ENCODE measurements around the gene PRKAR2B.

PRKAR2B gene

DNA sequence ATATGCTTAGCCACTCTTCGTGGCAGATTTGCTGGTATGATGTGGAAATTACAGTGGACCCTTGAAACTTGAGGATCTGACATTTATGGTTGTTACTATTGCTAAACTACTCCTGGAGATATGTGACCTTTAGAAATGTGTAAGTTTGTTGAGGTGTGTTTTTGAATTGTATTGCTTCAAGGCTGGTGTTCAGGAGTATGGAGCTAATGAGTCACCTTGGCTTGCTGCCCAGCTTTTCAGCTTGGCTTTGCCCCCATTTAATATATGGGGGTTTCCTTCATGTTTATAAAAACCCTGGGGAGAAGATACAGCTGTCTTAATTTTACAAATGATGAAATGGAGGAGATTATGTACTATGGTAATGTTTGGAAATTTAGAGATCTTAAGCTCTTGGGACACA lies 135.9 kb downstream of the PRKAR2B start:
- in situ Hi-C loops (cut with HindIII; ENCODE audit: low pct_ligation_motif_present, low sequenced_read_pairs), result no loop called here
- no peaks in the 10 kb centered on the region for H3K27me3 ChIP-seq (replicated peaks)
- H3K27ac ChIP-seq, result no peak overlapping the region
- H3K4me3 ChIP-seq (ENCODE audit: low read depth, low read length), result no peak overlapping the region
- DNase-seq, result peak; percentile 62
- H3K36me3 ChIP-seq (replicated peaks), result peaks cover 23% of the 10 kb centered on the region
- TF ChIP-seq, protein P1, sequence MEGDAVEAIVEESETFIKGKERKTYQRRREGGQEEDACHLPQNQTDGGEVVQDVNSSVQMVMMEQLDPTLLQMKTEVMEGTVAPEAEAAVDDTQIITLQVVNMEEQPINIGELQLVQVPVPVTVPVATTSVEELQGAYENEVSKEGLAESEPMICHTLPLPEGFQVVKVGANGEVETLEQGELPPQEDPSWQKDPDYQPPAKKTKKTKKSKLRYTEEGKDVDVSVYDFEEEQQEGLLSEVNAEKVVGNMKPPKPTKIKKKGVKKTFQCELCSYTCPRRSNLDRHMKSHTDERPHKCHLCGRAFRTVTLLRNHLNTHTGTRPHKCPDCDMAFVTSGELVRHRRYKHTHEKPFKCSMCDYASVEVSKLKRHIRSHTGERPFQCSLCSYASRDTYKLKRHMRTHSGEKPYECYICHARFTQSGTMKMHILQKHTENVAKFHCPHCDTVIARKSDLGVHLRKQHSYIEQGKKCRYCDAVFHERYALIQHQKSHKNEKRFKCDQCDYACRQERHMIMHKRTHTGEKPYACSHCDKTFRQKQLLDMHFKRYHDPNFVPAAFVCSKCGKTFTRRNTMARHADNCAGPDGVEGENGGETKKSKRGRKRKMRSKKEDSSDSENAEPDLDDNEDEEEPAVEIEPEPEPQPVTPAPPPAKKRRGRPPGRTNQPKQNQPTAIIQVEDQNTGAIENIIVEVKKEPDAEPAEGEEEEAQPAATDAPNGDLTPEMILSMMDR (IDR thresholded peaks at IDR 0.05; ENCODE audit: low read depth, low read length, missing control alignments), result no peak

- H3K4me3 ChIP-seq (ENCODE audit: low read depth, low read length), result no peak overlapping the region
- in situ Hi-C loops (cut with HindIII; ENCODE audit: low pct_ligation_motif_present, low sequenced_read_pairs), result no loop called here
- H3K27ac ChIP-seq, result no peak overlapping the region
- DNase-seq, result no peak
- H3K27me3 ChIP-seq (replicated peaks), result no peaks in the 10 kb centered on the region
- TF ChIP-seq, protein P1 (IDR thresholded peaks at IDR 0.05; ENCODE audit: low read depth, low read length, missing control alignments), result no peak
- H3K36me3 ChIP-seq (replicated peaks), result peaks cover 26% of the 10 kb centered on the region
These were observed 136.7 kb downstream of the PRKAR2B start for GRCh38 chr7:107181172-107181571.

DNA sequence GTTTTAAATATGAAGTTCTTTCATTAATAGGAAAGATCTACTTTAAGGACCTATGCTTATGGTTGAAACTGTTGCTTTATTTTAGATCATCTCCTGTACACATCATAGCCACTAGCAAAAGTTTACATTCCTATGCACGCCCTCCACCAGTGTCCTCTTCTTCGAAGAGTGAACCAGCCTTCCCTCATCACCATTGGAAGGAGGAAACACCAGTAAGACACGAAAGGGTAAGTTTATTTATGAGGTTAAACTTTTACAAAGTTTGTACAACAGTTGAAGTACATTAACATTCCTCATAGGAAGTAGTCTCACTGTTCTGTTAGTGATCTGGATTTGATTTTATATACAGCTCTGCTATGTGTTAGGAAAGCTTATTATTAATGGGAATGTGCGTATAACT lies 141.2 kb downstream of the PRKAR2B start:
- Histone ChIP-seq H3K4me3 (ENCODE audit: low read depth, low read length) (no peak overlapping the region), H3K27ac (no peak overlapping the region), H3K36me3 (replicated peaks) (peaks cover 39% of the 10 kb centered on the region), H3K27me3 (replicated peaks) (no peaks in the 10 kb centered on the region)
- TF ChIP-seq, protein P1 (IDR thresholded peaks at IDR 0.05; ENCODE audit: low read depth, low read length, missing control alignments), result no peak
- DNase-seq, result no peak
- in situ Hi-C loops (cut with HindIII; ENCODE audit: low pct_ligation_motif_present, low sequenced_read_pairs), result no loop called here

GRCh38 chr7:107186240-107186639 lies 141.7 kb downstream of the PRKAR2B start:
- no peak overlapping the region for H3K27ac ChIP-seq
- H3K36me3 ChIP-seq (replicated peaks), result peaks cover 37% of the 10 kb centered on the region

GRCh38 chr7:107187774-107188173 lies 143.3 kb downstream of the PRKAR2B start:
- in situ Hi-C loops (cut with HindIII; ENCODE audit: low pct_ligation_motif_present, low sequenced_read_pairs), result no loop called here
- H3K27ac ChIP-seq, result no peak overlapping the region
- H3K36me3 ChIP-seq (replicated peaks), result peaks cover 37% of the 10 kb centered on the region
- H3K4me3 ChIP-seq (ENCODE audit: low read depth, low read length), result no peak overlapping the region
- TF ChIP-seq, protein P1 (IDR thresholded peaks at IDR 0.05; ENCODE audit: low read depth, low read length, missing control alignments), result no peak
- H3K27me3 ChIP-seq (replicated peaks), result no peaks in the 10 kb centered on the region
- no peak for DNase-seq

More at GRCh38 chr7:107186240-107186639, 141.7 kb downstream of the PRKAR2B start:
- H3K27me3 ChIP-seq (replicated peaks), result no peaks in the 10 kb centered on the region
- DNase-seq, result no peak
- TF ChIP-seq, protein P1 (IDR thresholded peaks at IDR 0.05; ENCODE audit: low read depth, low read length, missing control alignments), result no peak
- in situ Hi-C loops (cut with HindIII; ENCODE audit: low pct_ligation_motif_present, low sequenced_read_pairs), result no loop called here
- no peak overlapping the region for H3K4me3 ChIP-seq (ENCODE audit: low read depth, low read length)

- no peak overlapping the region for H3K4me3 ChIP-seq (ENCODE audit: low read depth, low read length)
- TF ChIP-seq, protein P1 (IDR thresholded peaks at IDR 0.05; ENCODE audit: low read depth, low read length, missing control alignments), result no peak
- no peaks in the 10 kb centered on the region for H3K27me3 ChIP-seq (replicated peaks)
- no peak overlapping the region for H3K27ac ChIP-seq
- H3K36me3 ChIP-seq (replicated peaks), result peaks cover 28% of the 10 kb centered on the region
- in situ Hi-C loops (cut with HindIII; ENCODE audit: low pct_ligation_motif_present, low sequenced_read_pairs), result no loop called here
- no peak for DNase-seq
These were observed 145.6 kb downstream of the PRKAR2B start for GRCh38 chr7:107190090-107190489.
